ENCODE results near the gene AKAP8. TPM values are rescaled to one million over a fixed set of nuclear protein-coding genes. Genes with fewer than 3 reads are reported as not detected.

The AKAP8 gene
- total RNA-seq, 1 experiment from 2014 or later, result 59.5 TPM

DNA sequence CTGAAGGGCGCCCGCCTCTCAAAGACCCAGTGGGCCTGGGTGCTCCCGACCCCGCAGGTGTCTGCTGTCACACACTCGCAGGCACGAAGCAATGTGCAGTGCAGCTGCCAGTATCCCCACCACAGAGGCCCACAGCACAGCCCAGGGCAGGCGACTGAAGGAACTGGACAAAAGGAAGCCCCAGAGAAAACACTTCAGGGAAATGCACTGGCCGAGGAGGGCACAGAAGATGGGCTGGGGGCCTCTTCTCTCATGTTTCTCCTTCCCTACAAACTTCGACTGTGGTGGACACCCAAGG, 10.0 kb downstream of the AKAP8 start:
- no peak for DNase-seq
- Mint-ChIP-seq H3K9me3 (no peaks in the 10 kb centered on the region), H3K27ac (no peak overlapping the region), H3K36me3 (ENCODE audit: insufficient read depth in 1 of 3, low read depth in 3 of 3) (peaks cover 65 to 91% (median 91%) of the 10 kb centered on the region in 3 experiments), H3K4me1 (no peaks in the 10 kb centered on the region), H3K4me3 (no peak overlapping the region), H3K27me3 (ENCODE audit: low read depth) (no peaks in the 10 kb centered on the region)
- Histone ChIP-seq H4K91ac (ENCODE audit: insufficient read length, low read depth, low read length) (no peak overlapping the region), H3K9me3 (ENCODE audit: control insufficient read depth, low read depth, low read length) (no peaks in the 10 kb centered on the region), H3K56ac (ENCODE audit: insufficient read length, low read depth, low read length) (no peak overlapping the region), H2BK5ac (ENCODE audit: insufficient read length, low read length) (no peak overlapping the region), H3K14ac (ENCODE audit: insufficient read depth, low read length) (no peak overlapping the region), H3T11ph (ENCODE audit: low read length) (no peak overlapping the region), H2BK12ac (ENCODE audit: insufficient read length, low read depth, low read length) (no peak overlapping the region), H2BK20ac (ENCODE audit: low read depth, low read length, poor library complexity, severe bottlenecking) (no peak overlapping the region), H3K79me2 (ENCODE audit: insufficient read depth, low read length) (peaks cover under 1% of the 10 kb centered on the region; the same call in 1 of the 2 replicates), H3K23me2 (ENCODE audit: insufficient read length, low read depth, low read length, poor library complexity, severe bottlenecking) (no peaks in the 10 kb centered on the region), H3K79me1 (ENCODE audit: insufficient read depth, low read depth, low read length, poor library complexity, severe bottlenecking) (no peaks in the 10 kb centered on the region), H2AFZ (ENCODE audit: low read length) (no peak overlapping the region), H3K4ac (ENCODE audit: low read depth, low read length) (no peak overlapping the region), H2AK5ac (ENCODE audit: insufficient read length, low read length) (no peak overlapping the region), H3K9ac (ENCODE audit: extremely low read depth, insufficient read length, low read length) (no peak overlapping the region), H3K18ac (ENCODE audit: insufficient read length, low read depth, low read length) (no peak overlapping the region), H4K8ac (replicated peaks; ENCODE audit: insufficient read length, low read depth, low read length) (no peak overlapping the region), H4K20me1 (ENCODE audit: control insufficient read depth, insufficient read depth, insufficient read length) (no peaks in the 10 kb centered on the region), H3K23ac (ENCODE audit: insufficient read length, low read depth, low read length) (no peak overlapping the region), H3K27me3 (ENCODE audit: insufficient read depth, low read length) (no peaks in the 10 kb centered on the region), H2BK15ac (ENCODE audit: low read depth, low read length) (no peak overlapping the region), H3K4me1 (ENCODE audit: insufficient read depth, low read length) (no peaks in the 10 kb centered on the region), H3K4me2 (ENCODE audit: insufficient read depth, insufficient read length, low read length) (no peak overlapping the region), H3K27ac (ENCODE audit: insufficient read length, low read depth, low read length) (no peak overlapping the region), H2BK120ac (ENCODE audit: low read depth, low read length, poor library complexity, severe bottlenecking) (no peak overlapping the region), H4K5ac (ENCODE audit: insufficient read length, low read depth, low read length) (no peak overlapping the region)
- TF ChIP-seq, protein P1, sequence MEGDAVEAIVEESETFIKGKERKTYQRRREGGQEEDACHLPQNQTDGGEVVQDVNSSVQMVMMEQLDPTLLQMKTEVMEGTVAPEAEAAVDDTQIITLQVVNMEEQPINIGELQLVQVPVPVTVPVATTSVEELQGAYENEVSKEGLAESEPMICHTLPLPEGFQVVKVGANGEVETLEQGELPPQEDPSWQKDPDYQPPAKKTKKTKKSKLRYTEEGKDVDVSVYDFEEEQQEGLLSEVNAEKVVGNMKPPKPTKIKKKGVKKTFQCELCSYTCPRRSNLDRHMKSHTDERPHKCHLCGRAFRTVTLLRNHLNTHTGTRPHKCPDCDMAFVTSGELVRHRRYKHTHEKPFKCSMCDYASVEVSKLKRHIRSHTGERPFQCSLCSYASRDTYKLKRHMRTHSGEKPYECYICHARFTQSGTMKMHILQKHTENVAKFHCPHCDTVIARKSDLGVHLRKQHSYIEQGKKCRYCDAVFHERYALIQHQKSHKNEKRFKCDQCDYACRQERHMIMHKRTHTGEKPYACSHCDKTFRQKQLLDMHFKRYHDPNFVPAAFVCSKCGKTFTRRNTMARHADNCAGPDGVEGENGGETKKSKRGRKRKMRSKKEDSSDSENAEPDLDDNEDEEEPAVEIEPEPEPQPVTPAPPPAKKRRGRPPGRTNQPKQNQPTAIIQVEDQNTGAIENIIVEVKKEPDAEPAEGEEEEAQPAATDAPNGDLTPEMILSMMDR (conservative IDR thresholded peaks at IDR 0.05), result no peak
- no CpG with 5 or more reads among the region's 9 CpGs for WGBS (ENCODE audit: extremely low coverage, insufficient read length, low lambda C conversion rate)
